HG03280 (cell line): Measurements from ENCODE around the gene KIAA0319L.
A peak's percentile ranks its signal among the peaks of the same experiment; 100 is the strongest.

ENCODE experiments used
- ATAC-seq: cut with Tn5 transposase; IDR thresholded peaks from one replicate; pipeline ENCODE4 v1.9.1; 2021; ENCODE audit warnings: mild to moderate bottlenecking, moderate library complexity; ENCODE audit not compliant: unreplicated experiment

KIAA0319L gene

DNA sequence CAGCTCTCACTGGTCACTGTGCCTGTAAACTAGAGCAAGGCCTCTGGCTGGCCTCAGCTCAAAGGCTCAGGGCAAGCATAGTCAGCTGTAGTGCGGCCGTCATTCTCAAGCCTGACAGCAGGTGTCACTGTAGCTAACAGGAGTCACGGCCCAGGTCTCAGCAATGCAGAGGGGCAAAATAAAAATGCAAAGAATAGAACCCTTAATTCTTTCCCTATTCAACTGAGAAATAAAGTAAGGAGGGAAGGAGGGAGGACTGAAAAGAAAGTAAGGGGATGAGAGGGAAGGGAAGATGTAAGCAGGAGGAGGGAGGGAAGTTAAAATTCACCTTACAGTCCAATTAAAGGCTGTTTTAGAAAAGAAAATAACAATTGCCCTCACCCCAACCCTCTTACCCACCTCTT lies 106.1 kb downstream of the KIAA0319L start:
- ATAC-seq: peak; percentile 64

DNA sequence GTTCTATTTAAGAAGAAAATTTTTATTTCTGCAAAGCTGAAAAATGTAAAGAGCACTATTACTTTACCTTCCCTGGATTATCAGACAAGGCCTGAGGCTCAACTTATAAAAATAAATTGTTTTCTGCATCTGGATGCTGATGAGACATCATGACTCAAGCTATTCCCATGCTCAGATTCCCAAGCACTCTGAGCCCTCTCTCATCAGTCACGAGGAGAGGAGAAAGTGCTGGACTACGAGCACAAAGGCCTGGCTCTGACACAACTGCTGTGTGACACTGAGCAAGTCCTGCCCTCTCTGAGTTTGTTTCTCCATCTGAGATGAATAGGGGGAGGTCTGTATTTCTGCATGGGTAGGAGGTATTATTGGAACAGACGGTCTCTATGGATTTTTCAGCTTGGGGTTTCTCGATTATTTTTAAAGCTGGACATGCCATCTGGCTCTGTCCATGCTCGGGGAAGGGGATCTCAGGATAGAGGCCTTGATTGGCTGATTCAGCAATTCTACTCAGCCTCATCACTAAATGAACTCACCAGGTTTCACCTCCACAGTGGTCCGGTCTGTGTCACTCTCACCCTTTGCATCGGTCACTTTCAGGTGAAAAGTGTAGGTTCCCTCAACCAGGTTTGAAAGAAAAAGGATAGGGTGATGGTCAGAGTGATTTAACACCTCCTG lies 107.7 kb downstream of the KIAA0319L start:
- no peak for ATAC-seq

DNA sequence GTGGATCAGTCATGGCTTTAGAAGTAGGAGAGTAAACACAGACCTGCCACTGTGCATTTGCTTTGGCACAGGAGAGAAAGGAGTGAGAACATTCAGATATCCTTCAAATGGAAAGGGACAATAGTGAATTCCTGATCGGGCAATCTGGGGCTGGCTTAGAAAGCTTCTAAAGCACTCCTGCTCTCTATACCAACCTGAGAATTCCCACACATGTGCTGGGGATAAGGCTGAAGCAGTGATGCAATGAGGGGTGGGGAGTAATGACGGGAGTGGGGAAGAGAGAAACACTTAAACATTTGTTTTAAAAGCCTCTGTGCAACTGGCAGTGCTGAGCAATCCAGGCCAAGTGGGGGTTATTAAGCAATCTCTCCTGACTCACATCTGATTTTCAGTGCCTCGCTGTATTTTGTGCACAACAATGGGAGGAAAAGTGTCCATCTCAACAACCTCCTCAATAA lies 108.8 kb downstream of the KIAA0319L start:
- no peak for ATAC-seq

DNA sequence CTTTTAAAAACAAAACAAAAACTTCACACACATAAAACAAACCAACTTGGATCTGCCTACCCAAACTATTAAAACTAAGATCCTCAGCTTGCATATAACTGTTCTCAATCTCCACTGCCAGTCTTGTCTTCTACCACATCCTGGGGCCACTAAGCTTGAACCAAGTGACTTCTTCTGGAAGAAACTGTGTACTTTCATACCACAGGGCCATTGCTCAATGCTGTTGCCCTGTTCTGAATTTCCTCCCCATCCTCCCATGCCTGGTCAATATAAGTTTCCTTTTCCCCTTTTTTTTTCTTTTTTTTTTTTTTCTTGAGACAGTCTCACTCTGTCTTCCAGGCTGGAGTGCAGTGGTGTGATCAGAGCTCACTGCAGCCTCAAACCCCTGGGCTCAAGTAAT lies 109.9 kb downstream of the KIAA0319L start:
- no peak for ATAC-seq

DNA sequence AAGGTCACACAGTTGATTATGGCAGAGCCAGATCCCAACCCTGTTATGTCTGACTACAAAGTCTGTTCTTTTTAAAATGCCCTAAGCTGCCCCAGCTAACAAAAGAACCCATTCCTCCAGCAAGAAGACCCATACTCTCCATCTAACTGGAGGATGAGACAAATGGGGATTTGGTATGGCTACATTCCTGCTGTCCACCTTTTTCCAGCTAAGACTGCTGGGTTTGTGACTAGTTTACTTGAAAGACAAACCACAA lies 112.8 kb downstream of the KIAA0319L start:
- no peak for ATAC-seq

DNA sequence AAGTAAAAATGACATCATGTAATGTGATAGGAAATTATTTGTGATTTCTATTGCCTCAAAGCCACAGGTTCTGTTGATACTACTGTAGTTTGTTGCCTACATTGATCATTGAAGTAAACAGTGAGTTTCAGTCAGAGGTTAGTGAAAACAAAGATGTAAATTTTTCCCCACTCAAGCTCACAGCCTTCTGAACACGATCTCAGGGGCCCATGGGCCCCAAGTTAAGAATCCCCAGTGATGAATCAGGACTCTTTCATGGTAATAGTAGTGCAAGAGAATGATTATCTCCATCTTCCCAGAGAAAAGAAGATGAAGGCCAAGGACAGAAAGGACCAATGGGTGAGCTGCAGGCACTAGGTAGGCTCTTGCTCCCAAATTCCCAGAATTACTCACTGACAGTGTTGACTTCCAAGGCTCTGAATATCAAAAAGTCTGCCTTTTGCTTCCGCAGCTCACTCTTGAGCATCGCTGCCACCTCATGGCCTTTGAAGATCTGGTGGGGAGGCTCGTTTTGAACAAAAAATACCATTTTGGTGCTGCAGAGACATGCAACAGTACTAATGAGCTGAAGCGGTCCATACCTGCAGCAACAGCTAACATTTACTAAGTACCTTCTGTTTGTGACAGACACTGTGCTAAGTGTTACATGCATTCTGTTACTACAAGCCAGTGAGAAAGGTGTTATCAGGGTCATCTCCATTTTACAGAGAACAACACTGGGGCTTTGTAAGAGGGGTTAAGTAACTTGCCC lies 113.3 kb downstream of the KIAA0319L start:
- ATAC-seq: no peak

DNA sequence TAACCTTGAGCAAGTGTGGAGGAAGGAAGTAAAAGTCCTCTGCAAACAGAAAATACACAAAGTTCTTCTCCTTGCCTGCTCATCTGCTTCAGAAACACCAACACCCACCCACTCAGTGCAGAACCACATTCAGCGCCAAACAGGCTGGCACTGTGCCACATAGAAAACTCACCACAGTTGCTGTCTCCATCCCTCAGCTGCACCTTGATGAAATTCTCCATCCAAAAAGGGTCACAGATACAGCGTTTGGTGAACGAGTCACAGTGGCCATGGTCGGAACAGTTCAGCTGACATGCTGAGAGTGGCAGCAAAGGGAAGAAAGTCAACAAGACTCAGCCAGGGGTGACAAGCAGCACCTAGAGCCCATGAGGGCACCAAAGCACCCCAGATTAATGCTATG lies 114.5 kb downstream of the KIAA0319L start:
- ATAC-seq: no peak

DNA sequence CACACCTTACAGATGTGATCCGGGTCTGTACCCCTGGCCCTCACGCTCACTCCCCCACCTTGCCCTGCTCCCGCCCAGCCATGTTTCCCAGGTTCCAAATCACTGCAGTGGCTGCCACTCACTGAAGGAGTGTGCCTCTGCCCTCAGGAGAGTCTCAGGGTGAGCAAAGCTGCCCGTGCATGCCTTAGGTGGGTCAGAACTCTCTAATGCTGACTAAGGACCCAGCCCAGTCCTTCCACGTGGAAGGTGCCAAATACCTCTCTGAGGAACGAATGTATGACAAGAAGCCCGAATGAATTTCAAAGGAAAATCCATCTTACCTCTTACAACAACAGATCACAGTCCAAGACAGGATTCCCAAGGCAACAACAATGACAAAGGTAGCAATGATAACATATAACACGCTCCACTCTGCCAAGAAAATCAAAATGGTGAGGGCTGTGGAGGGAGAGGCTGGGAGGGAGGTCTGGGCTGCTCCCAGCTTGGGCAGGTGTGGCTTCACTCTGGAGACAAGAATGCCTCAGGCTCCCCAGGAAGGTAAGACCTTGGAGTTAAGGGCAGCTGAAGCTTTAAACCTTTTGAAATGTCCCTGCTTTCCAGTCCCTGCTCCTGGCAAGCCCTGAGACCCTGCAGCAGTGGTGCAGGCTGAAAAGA lies 115.2 kb downstream of the KIAA0319L start:
- no peak for ATAC-seq

DNA sequence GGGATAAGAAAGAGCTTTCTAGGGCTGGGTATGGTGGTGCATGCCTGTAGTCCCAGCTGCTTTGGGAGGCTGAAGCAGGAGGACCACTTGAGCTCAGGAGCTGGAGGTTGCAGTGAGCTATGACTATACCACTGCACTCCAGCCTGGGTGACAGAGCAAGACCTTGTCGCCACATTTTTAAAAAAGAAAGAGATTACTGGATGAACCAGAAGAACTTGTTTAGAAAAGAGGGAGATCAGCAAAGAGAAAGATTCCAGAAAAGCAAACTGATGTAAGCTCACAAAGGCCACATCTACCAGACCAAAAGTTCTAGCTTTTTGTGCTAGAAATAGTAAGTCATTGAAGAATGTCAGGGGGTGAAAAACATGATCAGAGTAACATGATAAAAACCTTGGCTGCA lies 117.6 kb downstream of the KIAA0319L start:
- ATAC-seq: no peak

DNA sequence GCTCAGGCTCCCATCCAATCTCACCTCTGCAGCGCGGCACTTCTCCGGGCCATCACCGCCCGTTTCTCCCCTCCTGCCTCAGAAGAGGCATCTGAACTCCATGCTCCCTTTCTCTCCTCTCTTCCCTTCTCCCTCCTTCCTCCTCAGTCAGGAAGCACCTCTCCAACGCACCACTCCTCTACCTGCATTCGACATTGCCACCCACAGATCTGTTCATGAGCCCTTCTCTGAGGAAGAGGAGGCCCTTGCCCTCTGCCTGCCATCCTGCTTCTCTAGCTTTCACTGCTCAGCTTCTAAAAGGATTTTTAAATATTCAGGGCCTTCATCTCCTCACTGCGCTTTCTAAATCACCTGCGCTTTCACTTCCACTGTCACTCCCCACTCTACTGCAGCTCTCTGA lies 120.0 kb downstream of the KIAA0319L start:
- ATAC-seq: no peak

DNA sequence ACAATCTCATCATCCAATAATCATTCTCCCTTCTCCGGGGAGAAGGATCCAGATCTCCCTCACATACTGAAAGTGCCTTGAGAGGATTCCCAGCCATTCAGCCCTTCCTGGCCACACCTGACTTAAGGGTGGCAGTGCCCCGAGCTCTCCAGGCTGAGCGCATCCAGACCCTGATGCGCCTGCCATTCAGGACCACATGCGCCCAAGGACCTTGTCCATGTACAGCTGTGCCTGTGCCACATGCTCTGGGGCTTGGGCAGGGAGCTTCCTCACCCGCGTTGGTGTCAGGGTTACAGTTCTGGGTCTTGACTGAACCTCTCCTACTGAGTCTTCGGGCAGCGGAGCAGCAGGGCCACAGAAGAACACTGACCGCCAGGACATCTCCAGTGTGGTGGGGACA lies 121.1 kb downstream of the KIAA0319L start:
- ATAC-seq: no peak

DNA sequence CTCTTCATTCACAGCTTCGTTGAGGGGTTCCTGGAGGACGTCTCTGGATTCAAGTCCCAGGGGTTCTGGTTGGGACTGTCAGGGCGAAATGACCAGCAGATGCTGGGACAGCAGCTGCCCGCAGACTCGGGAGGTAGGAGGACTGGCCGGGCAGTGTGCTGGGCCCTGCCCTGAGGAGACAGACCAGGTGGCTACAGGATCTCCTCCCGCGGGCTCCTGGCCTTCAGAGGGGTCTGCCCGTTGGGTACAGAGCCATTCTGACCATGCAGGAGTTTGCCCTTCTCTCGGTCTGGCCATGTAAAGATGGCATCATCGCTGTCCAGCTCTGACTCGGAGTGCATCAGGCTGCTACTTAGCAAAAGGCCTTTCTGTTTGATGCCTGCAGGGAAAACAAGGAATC lies 122.5 kb downstream of the KIAA0319L start:
- no peak for ATAC-seq

DNA sequence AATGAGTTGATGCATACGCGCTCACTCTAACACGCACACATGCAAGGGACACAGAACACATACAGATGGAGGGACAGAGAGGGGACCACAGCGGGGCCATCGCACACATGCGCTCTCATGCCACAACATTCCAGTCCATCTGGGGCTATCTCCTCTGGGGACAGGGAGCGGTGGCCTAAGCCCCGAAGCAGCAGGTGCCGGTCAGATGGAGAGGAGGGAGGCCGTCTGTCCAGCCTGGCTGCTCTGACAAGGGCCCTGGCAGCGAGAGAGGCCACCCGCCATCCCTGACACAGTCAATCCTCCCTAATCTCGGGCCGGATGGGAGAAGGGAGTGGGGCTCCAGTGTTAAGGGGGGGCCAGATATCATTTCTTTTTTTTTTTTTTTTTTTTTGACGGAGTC lies 123.5 kb downstream of the KIAA0319L start:
- ATAC-seq: no peak

DNA sequence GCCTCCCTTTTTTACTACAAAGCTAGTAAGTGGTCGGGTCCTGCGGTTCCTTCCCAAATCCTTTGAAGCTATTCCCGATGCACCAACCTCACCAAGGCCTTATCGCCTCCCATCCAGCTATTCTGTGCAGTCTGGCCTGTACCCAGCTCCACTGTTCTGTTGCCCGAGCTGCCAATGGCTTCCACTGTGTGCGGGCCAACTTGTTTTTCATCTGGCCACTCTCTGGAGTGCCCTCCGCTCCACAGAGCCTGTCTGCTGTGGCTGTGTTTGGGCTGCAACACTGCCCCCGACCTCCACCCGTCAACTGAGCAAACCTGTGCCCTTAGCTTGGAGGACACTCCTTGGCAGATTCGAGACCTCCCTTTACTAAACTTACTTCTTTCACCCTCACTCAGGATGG lies 125.0 kb downstream of the KIAA0319L start:
- ATAC-seq: no peak

DNA sequence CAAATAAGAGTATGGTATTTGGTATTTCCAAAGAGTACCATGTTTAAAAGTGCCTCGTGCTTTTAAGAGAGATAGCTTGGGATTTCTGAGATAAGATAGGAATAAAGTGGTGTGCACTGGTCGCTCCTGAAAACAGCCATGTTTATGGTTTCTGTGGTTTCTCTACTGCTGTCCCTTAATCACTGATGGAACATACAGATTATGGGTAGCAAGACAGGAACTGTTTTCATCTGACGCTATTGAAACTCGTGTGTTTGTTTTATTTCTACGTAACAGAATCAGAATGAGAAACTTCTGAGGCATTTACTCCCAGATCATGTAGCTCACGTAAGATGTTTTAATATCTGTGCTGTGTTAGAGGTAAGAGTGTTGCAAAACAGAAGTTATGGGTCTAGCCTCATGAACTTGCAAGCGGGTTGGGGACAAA lies 126.0 kb downstream of the KIAA0319L start:
- ATAC-seq: no peak

DNA sequence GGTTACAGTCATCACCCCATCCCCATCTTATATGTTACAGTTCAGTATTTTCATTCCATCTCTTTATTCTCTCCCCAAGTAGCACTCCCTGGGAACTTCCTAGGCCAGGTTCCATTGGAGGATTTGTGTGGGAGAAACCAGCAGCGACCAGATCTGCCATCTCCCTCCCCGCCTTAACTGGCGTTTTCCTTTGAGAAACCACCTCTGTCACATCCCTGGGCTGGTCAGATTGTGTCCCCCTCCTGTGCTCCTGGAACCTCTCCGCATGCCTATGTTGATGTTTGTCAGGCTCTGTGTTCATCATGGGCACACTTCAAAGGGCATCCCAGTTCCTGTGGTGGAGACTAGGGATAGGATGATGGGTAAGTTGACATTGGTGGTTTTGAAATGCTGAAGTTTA lies 126.4 kb downstream of the KIAA0319L start:
- ATAC-seq: no peak

DNA sequence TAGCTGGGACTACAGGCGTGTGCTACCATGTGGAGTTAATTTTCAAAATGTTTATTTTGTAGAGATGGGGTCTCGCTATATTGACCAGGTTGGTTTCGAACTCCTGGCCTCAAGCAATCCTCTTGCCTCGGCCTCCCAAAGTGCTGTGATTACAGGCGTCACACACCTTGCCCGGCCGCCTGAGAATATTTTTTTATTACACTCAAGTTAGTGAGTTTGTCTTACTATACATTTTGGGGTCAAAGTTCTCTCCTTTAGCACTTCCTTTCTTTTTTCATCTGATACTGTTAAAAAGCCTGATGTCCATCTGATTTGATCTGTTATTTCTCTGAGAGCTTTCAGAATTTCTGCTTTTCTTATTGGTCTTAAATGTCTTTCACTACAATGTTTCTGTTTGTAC lies 128.8 kb downstream of the KIAA0319L start:
- no peak for ATAC-seq

DNA sequence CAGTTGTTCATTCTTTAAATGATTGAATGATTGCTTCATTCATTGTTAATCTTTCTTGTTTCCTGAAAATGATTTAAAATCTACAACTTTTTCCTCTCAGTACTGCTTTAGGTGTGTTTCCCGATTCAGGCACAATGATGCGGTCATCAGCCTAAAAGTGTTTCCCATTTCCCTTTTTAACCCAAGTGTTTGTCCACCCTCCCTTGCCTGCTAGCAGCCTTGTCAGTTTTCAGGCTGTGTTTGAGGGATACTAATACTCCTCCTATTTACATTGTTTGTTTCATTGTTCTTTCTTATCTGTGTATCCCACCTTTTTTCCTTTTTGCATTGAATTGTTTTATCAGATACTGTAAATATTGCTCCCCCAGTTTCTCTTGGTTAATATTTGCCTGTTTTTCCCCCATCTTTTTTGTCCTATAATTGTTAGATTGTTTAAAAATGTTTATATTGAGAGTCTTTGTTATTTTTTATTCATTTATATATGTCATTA lies 131.1 kb downstream of the KIAA0319L start:
- ATAC-seq: no peak

DNA sequence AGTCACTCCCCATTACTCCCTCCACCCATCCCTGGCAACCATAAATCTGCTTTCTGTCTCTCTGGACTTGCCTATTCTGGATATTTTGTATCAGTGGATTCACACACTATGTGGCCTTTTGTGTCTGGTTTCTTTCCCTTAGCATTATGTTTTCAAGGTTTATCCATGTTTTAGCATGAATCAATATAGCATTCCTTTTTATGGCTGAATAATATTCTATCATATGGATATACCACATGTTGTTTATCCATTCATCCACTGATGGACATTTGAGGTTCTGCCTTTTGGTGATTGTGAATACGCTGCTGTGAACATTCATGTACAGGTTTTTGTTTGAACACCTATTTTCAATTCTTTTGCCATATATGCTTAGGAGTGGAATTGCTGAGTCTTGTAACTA lies 148.3 kb downstream of the KIAA0319L start:
- ATAC-seq: no peak

DNA sequence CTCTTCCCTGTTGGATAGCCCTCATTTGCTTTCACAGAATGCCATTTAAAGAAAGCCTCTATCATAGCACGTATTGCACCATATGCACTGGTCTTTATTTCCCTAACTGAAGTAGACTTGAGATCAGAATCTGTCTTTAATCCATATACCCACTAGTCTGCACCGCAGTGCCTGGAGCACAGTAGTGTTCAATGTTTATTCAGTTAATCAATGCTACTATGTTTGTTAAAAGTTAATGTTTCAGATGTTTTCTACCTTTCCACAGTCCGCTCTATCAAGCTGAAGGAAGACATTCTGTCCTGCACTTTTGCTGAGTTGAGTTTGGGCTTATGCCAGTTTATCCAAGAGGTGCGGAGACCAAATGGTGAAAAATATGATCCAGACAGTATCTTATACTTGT lies 149.5 kb downstream of the KIAA0319L start:
- no peak for ATAC-seq

DNA sequence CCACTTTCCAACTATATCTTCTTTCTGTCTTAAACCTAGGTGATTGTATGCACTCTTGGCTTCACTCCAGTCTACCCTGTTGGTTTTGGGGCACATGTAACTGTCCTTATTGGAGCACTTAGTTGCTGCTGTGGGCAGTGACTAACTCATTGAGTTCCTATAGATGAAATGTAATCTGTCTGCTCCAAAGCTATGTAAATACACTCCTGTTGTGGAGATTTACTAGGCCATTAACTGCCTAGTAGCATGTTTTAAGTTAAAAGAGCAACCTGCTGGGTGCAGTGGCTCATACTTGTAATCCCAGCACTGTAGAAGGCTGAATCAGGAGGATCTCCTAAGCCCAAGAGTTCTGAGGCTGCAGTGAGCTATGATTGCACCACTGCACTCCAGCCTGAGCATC lies 151.1 kb downstream of the KIAA0319L start:
- ATAC-seq: no peak

DNA sequence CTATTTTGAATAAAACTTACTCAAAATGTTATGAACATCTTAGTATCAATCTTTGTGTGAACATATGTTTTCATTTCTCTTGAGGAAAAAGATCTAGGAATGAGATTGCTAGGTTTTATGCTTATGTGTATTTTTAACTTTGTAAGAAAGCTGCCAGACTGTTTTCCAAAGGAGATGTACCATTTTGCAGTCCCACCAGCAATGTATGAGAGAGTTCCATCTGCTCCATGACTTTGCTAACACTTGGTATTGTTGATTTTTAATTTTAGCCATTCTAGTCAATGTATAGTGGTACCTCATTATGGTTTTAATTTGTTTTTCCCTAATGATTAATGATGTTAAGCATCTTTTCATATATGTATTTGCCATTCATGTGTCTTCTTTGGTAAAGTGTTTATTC lies 156.2 kb downstream of the KIAA0319L start:
- no peak for ATAC-seq
